Neuronal stem cell (in vitro differentiated cells): Measurements from ENCODE around the gene ZNF804A.

Experiments used
- DNase-seq: peaks from one replicate; pipeline ENCODE4 v3.0.0-alpha.2; 2013; ENCODE audit warnings: low spot score
- H2AFZ ChIP-seq: one replicate; pipeline ENCODE4 v1.6.1; 2013; ENCODE audit warnings: mild to moderate bottlenecking, low read length, inconsistent platforms
- H2AK5ac ChIP-seq: 2 replicates; pipeline ENCODE4 v1.6.1; 2013; ENCODE audit warnings: low read depth, mild to moderate bottlenecking, inconsistent platforms, low read length, moderate library complexity, mixed read lengths
- H2BK120ac ChIP-seq: 2 replicates; pipeline ENCODE4 v1.6.1; 2013; ENCODE audit warnings: low read depth, mild to moderate bottlenecking, inconsistent platforms, low read length, moderate library complexity, mixed read lengths
- H2BK12ac ChIP-seq: one replicate; pipeline ENCODE4 v1.6.1; 2013; ENCODE audit warnings: low read length, inconsistent platforms
- H2BK15ac ChIP-seq: 2 replicates; pipeline ENCODE4 v1.6.1; 2013; ENCODE audit warnings: mild to moderate bottlenecking, low read length, inconsistent platforms, mixed read lengths
- H2BK5ac ChIP-seq: one replicate; pipeline ENCODE4 v1.6.1; 2013; ENCODE audit warnings: inconsistent platforms, mild to moderate bottlenecking, low read length, moderate library complexity
- H3K14ac ChIP-seq: one replicate; pipeline ENCODE4 v1.6.1; 2013; ENCODE audit warnings: low read length, inconsistent platforms
- H3K18ac ChIP-seq: 2 replicates; pipeline ENCODE4 v1.6.1; 2013; ENCODE audit warnings: low read length, inconsistent platforms
- H3K23ac ChIP-seq: 2 replicates; pipeline ENCODE4 v1.6.1; 2013; ENCODE audit warnings: low read depth, mild to moderate bottlenecking, mixed read lengths, low read length, inconsistent platforms; ENCODE audit not compliant: poor library complexity
- H3K27ac ChIP-seq: replicated peaks from 3 replicates; pipeline ENCODE4 v1.5.1; 2013; ENCODE audit warnings: low read length, inconsistent platforms
- H3K27me3 ChIP-seq, 3 experiments: 2 replicates each; pipeline ENCODE4 v1.6.1; 2013; ENCODE audit warnings: low read length in 3 of 3, mild to moderate bottlenecking in 2 of 3, inconsistent platforms in 1 of 3, low read depth in 1 of 3, mixed read lengths in 1 of 3, moderate library complexity in 1 of 3; ENCODE audit not compliant: control insufficient read depth in 3 of 3, insufficient read depth in 3 of 3
- H3K36me3 ChIP-seq, 2 donors: replicated peaks in 1 of 2; 2 replicates each; pipeline ENCODE4 v1.6.1; 2013; ENCODE audit warnings: low read length in 2 of 2; ENCODE audit not compliant: control insufficient read depth in 2 of 2, insufficient read depth in 2 of 2
- H3K4ac ChIP-seq: 2 replicates; pipeline ENCODE4 v1.6.1; 2013; ENCODE audit warnings: inconsistent platforms, mild to moderate bottlenecking, low read length, moderate library complexity
- H3K4me1 ChIP-seq, 2 donors: 1 replicate in 1 of 2; 2 replicates in 1 of 2; pipeline ENCODE4 v1.6.1; 2013; ENCODE audit warnings: low read length in 2 of 2, low read depth in 1 of 2; ENCODE audit not compliant: control insufficient read depth in 2 of 2, insufficient read depth in 1 of 2
- H3K4me2 ChIP-seq: one replicate; pipeline ENCODE4 v1.6.1; 2013; ENCODE audit warnings: mild to moderate bottlenecking, low read length, inconsistent platforms; ENCODE audit not compliant: insufficient read depth, poor library complexity, severe bottlenecking
- H3K4me3 ChIP-seq, 2 donors: 2 replicates each; pipeline ENCODE4 v1.5.1; 2013; ENCODE audit warnings: low read length in 2 of 2, mild to moderate bottlenecking in 2 of 2, inconsistent platforms in 1 of 2, moderate library complexity in 1 of 2
- H3K79me1 ChIP-seq: one replicate; pipeline ENCODE4 v1.6.1; 2013; ENCODE audit warnings: low read depth, mild to moderate bottlenecking, inconsistent platforms, low read length, moderate library complexity
- H3K9ac ChIP-seq: one replicate; pipeline ENCODE4 v1.6.1; 2013; ENCODE audit warnings: mild to moderate bottlenecking, low read depth, low read length, inconsistent platforms; ENCODE audit not compliant: poor library complexity
- H3K9me3 ChIP-seq, 2 donors: replicated peaks in 1 of 2; 2 replicates each; pipeline versions ENCODE3 to v1.6.1; 2013; ENCODE audit warnings: low read length in 2 of 2, mild to moderate bottlenecking in 2 of 2, inconsistent platforms in 1 of 2, low read depth in 1 of 2, mixed read lengths in 1 of 2, moderate library complexity in 1 of 2; ENCODE audit not compliant: control insufficient read depth in 2 of 2, insufficient read depth in 1 of 2
- H4K8ac ChIP-seq: one replicate; pipeline ENCODE4 v1.6.1; 2013; ENCODE audit warnings: low read depth, mild to moderate bottlenecking, inconsistent platforms, low read length, moderate library complexity
- H4K91ac ChIP-seq: one replicate; pipeline ENCODE4 v1.6.1; 2013; ENCODE audit warnings: low read length, low read depth, mild to moderate bottlenecking, inconsistent platforms; ENCODE audit not compliant: poor library complexity
- whole genome bisulfite sequencing, 2 donors: extraction: QIAGEN DNeasy Blood & Tissue Kit; methylation state at CpG; one replicate each; pipeline ENCODE4 v1.1.7; 2013; ENCODE audit warnings: missing lambda C conversion rate in 2 of 2, mixed read lengths in 1 of 2; ENCODE audit not compliant: insufficient read length in 2 of 2, insufficient replicate concordance in 1 of 2; ENCODE audit errors: extremely low coverage in 2 of 2; 5-methylcytosine and 5-hydroxymethylcytosine counted together

Gene ZNF804A

GRCh38 chr2:184780384-184780783, 182.1 kb downstream of the ZNF804A start:
- H3K9me3 ChIP-seq = no peaks in the 10 kb centered on the region
- WGBS, 2 donors = no CpG with 5 or more reads among the region's 1 CpG
- H4K8ac ChIP-seq = no peak overlapping the region
- H2BK120ac ChIP-seq = no peak overlapping the region
- no peak overlapping the region for H3K23ac ChIP-seq
- H3K4me1 ChIP-seq = no peaks in the 10 kb centered on the region
- no peak overlapping the region for H2BK5ac ChIP-seq
- H4K91ac ChIP-seq = no peak overlapping the region
- no peak overlapping the region for H2AK5ac ChIP-seq
- no peaks in the 10 kb centered on the region for H3K36me3 ChIP-seq
- DNase-seq = no peak
- no peaks in the 10 kb centered on the region for H3K79me1 ChIP-seq
- H3K27ac ChIP-seq = no peak overlapping the region
- no peak overlapping the region for H3K4me3 ChIP-seq
- no peak overlapping the region for H3K18ac ChIP-seq
- H2BK15ac ChIP-seq = no peak overlapping the region
- H3K4me2 ChIP-seq = no peak overlapping the region
- H3K14ac ChIP-seq = no peak overlapping the region
- no peak overlapping the region for H3K9ac ChIP-seq
- no peak overlapping the region for H2BK12ac ChIP-seq
- no peaks in the 10 kb centered on the region for H3K27me3 ChIP-seq
- no peak overlapping the region for H2AFZ ChIP-seq
- no peak overlapping the region for H3K4ac ChIP-seq

GRCh38 chr2:184780944-184781343, 182.6 kb downstream of the ZNF804A start:
- H3K14ac ChIP-seq = no peak overlapping the region
- H2AK5ac ChIP-seq = no peak overlapping the region
- H3K4ac ChIP-seq = no peak overlapping the region

GRCh38 chr2:184783576-184783975, 185.2 kb downstream of the ZNF804A start:
- H2AK5ac ChIP-seq = no peak overlapping the region

More at GRCh38 chr2:184780944-184781343, 182.6 kb downstream of the ZNF804A start:
- H3K9ac ChIP-seq = no peak overlapping the region
- H4K8ac ChIP-seq = no peak overlapping the region
- no peak overlapping the region for H2BK12ac ChIP-seq
- H3K4me1 ChIP-seq = no peaks in the 10 kb centered on the region
- H2BK15ac ChIP-seq = no peak overlapping the region
- no CpG with 5 or more reads among the region's 2 CpGs for WGBS, 2 donors
- no peak overlapping the region for H3K27ac ChIP-seq
- no peak overlapping the region for H3K18ac ChIP-seq
- no peak overlapping the region for H3K4me2 ChIP-seq
- H2AFZ ChIP-seq = no peak overlapping the region
- H3K79me1 ChIP-seq = no peaks in the 10 kb centered on the region
- no peaks in the 10 kb centered on the region for H3K9me3 ChIP-seq
- H2BK5ac ChIP-seq = no peak overlapping the region
- H3K4me3 ChIP-seq = no peak overlapping the region
- no peak overlapping the region for H3K23ac ChIP-seq
- H4K91ac ChIP-seq = no peak overlapping the region
- no peak overlapping the region for H2BK120ac ChIP-seq
- H3K36me3 ChIP-seq = no peaks in the 10 kb centered on the region
- no peaks in the 10 kb centered on the region for H3K27me3 ChIP-seq
- DNase-seq = no peak

GRCh38 chr2:184793176-184793575, 194.8 kb downstream of the ZNF804A start:
- no peaks in the 10 kb centered on the region for H3K9me3 ChIP-seq
- no peak overlapping the region for H2BK12ac ChIP-seq
- H2BK120ac ChIP-seq = no peak overlapping the region
- WGBS, 2 donors = no CpG with 5 or more reads among the region's 1 CpG
- no peaks in the 10 kb centered on the region for H3K4me1 ChIP-seq
- no peak overlapping the region for H3K9ac ChIP-seq
- H2BK15ac ChIP-seq = no peak overlapping the region
- no peak overlapping the region for H3K4me2 ChIP-seq
- no peak overlapping the region for H3K18ac ChIP-seq
- H2AFZ ChIP-seq = no peak overlapping the region
- no peak overlapping the region for H4K8ac ChIP-seq
- no peak overlapping the region for H3K4ac ChIP-seq
- no peak overlapping the region for H2BK5ac ChIP-seq
- no peak overlapping the region for H4K91ac ChIP-seq
- H3K27ac ChIP-seq = no peak overlapping the region
- H2AK5ac ChIP-seq = no peak overlapping the region
- no peak overlapping the region for H3K14ac ChIP-seq
- H3K36me3 ChIP-seq = no peaks in the 10 kb centered on the region
- no peaks in the 10 kb centered on the region for H3K79me1 ChIP-seq
- no peak overlapping the region for H3K23ac ChIP-seq
- no peaks in the 10 kb centered on the region for H3K27me3 ChIP-seq
- DNase-seq = no peak
- no peak overlapping the region for H3K4me3 ChIP-seq

More at GRCh38 chr2:184783576-184783975, 185.2 kb downstream of the ZNF804A start:
- Histone ChIP-seq H3K4me1 (no peaks in the 10 kb centered on the region), H2AFZ (no peak overlapping the region), H3K14ac (no peak overlapping the region), H3K4me2 (no peak overlapping the region), H3K4me3 (no peak overlapping the region), H4K8ac (no peak overlapping the region), H2BK120ac (no peak overlapping the region), H4K91ac (no peak overlapping the region), H3K9ac (no peak overlapping the region), H2BK5ac (no peak overlapping the region), H3K27ac (no peak overlapping the region), H3K18ac (no peak overlapping the region), H3K9me3 (no peaks in the 10 kb centered on the region), H3K79me1 (no peaks in the 10 kb centered on the region), H2BK12ac (no peak overlapping the region), H3K23ac (no peak overlapping the region), H2BK15ac (no peak overlapping the region), H3K27me3 (no peaks in the 10 kb centered on the region), H3K4ac (no peak overlapping the region), H3K36me3 (no peaks in the 10 kb centered on the region)
- no CpG with 5 or more reads among the region's 3 CpGs for WGBS, 2 donors
- DNase-seq = no peak
